Ovary (tissue), 3 donors: Measurements from ENCODE around the gene GPT2.
"Not testable (repeated sequence)": the region's sequence is repeated elsewhere in the genome, so short reads cannot be mapped to it uniquely, and the experiment has no call there.

ENCODE experiments used
- CTCF ChIP-seq, 3 donors: fragments of 450-650 bp in 2 of 3; fragments of 200-600 bp in 1 of 3; IDR thresholded peaks; one replicate each; pipeline versions ENCODE4 v1.5.1 to v1.8.0; 2016 to 2022; ENCODE audit warnings: antibody characterized with exemption in 3 of 3, mild to moderate bottlenecking in 1 of 3
- POLR2A ChIP-seq: fragments of 450-650 bp; IDR thresholded peaks from one replicate; pipeline ENCODE4 v1.6.1; 2017; ENCODE audit warnings: antibody characterized with exemption, mild to moderate bottlenecking, moderate library complexity
- donor health status: DM: no; HTN: no; CAD: no.

- TF ChIP-seq POLR2A; CTCF (IDR thresholded peaks at IDR 0.05): not testable (repeated sequence)
These were observed 15.3 kb upstream of the GPT2 start for GRCh38 chr16:46868891-46869290.
